GM10266 (cell line): Measurements from ENCODE around the gene EIF2S1.
"Not testable (repeated sequence)": the region's sequence is repeated elsewhere in the genome, so short reads cannot be mapped to it uniquely, and the experiment has no call there.

Experiments
- DNase-seq: peaks from one replicate; pipeline ENCODE4 v3.0.0; 2012; ENCODE audit errors: extremely low spot score
- TF ChIP-seq, protein P1 (sequence below): IDR thresholded peaks from 2 replicates; pipeline ENCODE4 v1.5.1; 2012; ENCODE audit warnings: mild to moderate bottlenecking, low read depth; ENCODE audit not compliant: control insufficient read depth, insufficient read depth; ENCODE audit errors: missing control alignments

Gene EIF2S1

DNA sequence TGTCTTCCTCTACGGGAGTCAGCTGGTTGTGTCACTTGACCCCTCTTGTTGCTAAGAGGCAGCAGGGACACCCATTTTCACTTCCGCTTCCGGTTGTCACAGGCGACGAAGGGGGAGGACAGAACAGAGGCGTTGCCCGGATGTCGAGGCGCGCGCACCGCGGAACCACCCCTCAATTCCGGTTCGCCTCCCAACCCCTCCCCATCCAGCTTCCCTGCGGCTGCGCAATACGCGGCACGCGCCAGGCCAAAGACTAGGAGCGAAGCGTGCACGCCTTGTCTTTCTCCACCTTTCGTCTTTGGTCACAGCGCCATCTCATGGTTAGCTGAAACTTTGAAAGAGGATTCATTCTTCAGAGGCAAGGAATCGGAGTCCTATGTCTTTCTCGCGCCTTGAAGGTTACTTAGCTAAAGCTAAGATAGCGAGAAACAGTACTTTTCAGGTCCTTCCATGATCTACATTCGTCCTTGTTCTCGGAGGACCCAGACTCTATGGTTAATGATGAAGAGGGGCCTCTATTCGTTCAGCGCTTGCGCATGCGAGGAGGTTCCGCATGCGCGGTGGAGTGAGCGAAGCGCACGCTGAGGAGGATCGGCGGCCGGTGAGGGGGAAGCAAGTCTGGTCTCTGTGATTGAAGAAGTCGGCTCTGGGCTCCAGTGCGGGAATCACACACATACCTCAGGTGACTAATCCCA lies at the start of gene EIF2S1, which contains the start of gene ATP6V1D:
EIF2S1 (plus strand) TSS at position 554 of the 695 bp plus-strand sequence. CDS start 4,440 bp downstream, outside the sequence.
ATP6V1D (minus strand) TSS at position 30 of the 695 bp plus-strand sequence. CDS start 106 bp downstream, outside the sequence.
- TF ChIP-seq, protein P1, sequence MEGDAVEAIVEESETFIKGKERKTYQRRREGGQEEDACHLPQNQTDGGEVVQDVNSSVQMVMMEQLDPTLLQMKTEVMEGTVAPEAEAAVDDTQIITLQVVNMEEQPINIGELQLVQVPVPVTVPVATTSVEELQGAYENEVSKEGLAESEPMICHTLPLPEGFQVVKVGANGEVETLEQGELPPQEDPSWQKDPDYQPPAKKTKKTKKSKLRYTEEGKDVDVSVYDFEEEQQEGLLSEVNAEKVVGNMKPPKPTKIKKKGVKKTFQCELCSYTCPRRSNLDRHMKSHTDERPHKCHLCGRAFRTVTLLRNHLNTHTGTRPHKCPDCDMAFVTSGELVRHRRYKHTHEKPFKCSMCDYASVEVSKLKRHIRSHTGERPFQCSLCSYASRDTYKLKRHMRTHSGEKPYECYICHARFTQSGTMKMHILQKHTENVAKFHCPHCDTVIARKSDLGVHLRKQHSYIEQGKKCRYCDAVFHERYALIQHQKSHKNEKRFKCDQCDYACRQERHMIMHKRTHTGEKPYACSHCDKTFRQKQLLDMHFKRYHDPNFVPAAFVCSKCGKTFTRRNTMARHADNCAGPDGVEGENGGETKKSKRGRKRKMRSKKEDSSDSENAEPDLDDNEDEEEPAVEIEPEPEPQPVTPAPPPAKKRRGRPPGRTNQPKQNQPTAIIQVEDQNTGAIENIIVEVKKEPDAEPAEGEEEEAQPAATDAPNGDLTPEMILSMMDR = peak; percentile 98
- DNase-seq = peak; percentile 94

DNA sequence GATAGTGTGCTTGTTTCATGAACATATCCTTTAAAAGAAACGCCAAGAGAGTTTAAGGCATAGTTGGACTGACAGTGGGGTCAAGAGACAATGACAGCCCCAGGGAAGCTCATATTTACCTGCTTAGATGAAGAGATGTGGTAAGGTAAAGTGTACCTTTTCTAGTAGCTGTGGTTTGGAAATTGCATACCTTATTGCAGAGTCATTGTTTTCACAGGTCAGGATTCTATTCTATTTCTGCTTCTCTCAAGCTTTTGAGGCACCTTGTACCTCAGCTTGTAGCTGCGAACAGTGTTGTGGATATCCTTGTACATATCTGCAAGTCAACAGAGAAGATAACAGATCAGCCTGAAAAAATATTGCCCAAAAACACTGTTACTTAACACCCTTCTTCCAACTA lies 48.3 kb upstream of the EIF2S1 start:
- TF ChIP-seq, protein P1 = no peak
- no peak for DNase-seq

DNA sequence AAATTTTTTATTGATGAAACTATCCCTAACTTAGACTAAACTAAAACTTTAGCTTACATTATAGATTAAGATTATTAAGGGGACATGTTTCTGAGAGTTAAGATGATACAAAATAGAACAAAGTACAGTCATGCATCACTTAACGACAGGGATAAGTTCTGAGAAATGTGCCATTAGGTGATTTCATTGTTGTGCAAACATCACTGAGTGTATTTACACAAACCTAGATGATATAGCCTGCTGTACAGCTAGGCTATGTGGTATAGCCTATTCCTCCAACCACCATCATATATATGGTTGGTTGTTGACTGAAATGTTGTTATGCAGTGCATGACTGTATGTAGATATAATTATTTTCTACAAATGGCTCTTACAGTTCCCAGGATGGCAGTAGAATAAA lies 47.0 kb upstream of the EIF2S1 start:
- TF ChIP-seq, protein P1 = no peak
- no peak for DNase-seq

DNA sequence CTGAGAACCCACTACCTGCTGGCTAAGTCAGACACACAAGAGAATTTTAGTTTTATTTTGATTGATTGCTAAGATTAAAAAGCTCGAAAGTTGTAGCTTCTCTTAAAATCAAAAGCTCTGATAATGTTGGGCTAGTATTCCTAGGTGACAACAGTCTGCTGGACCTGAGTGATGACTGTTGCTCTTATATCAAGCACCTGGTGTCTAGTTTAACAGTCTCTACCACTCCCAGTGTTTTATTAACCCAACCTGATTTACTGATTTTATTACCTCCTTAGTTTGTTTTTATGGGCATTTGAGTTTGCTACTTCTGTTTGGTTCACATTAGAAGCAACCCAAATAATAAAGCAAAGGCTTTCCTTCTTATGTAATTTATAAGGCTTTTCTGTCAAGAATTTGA lies 42.3 kb upstream of the EIF2S1 start:
- no peak for DNase-seq
- TF ChIP-seq, protein P1 = no peak

DNA sequence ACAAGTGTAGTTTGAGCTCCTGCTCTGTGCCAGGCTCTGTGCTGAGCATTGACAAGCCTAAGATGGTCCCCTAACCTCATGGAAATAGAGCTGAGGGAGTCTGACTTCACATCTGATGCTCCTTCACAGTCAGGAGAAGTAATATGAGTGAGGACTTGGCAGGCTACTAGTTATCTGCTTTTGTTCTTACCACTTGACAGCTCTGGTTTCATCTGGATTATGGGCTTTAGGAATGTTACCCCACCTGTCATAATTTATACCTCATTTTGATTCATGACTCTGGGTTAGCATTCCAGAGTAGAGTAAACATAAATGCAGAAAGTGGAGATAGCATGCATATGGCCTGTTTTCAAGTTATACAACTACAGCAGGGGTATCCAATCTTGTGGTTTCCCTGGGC lies 41.0 kb upstream of the EIF2S1 start:
- TF ChIP-seq, protein P1 = no peak

DNA sequence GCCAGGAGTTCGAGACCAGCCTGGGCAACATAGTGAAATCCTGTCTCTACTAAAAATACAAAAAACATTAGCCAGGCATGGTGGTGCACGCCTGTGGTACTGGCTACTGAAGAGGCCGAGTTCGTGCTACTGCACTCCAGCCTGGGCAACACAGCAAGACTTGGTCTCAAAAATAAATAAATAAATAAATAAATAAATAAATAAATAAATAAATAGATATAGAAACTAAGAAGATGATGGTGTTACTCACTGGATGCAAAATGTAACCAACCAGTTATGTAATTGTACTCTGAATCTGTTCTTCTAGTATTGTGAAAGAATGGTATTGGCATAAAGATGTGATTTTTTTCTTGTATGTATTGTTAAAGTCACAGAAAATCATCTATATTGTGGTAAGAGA lies 30.5 kb upstream of the EIF2S1 start:
- DNase-seq = not testable (repeated sequence)

More for the DNA sequence above, 41.0 kb upstream of the EIF2S1 start:
- no peak for DNase-seq

DNA sequence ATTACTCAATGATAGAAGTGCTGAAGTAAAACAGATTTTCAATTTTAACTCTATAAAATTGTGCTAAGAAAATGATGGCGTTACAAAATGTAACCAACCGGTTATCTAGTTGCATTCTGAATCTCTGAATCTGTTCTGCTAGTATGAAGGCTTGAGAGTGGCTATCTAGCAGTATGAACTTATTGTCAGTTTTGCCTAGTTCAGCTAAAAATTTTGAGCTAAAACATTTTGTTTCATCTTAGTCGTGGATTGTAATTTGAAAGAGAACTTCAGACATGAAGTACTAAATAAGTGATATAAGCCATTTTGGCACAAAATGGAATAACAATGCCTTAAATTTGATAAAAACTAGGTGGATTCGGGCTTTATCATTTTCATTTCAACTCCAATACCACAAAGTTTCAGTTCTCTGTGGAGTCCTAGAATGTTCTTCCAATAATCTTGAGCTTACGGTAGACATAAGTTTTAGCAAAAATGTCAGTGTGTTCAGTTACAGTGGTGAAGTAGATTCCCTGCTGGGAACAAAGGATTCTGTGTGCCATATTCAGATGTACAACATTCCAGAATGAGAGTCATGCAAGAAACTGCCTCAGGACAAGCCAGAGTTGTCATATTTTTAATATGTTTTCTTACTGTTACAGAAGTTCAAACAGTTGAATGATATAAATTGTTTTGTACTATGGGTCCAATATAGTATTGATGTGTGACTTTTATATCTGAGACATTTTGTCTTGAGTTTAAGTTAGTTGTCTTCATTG lies 28.6 kb upstream of the EIF2S1 start:
- TF ChIP-seq, protein P1 = no peak
- no peak for DNase-seq
